Activated naive CD8-positive, alpha-beta T cell treated with anti-CD3 and anti-CD28 coated beads, Interleukin-2, amount 50 U/mL, for 24 hours (primary cell): ENCODE data around the gene SLC5A10.
A peak's percentile ranks its signal among the peaks of the same experiment; 100 is the strongest.

ENCODE experiments used
- ATAC-seq: fragments of 150-1000 bp; cut with Tn5 transposase; one replicate; pipeline ENCODE4 v1.10.0; 2021
- DNase-seq: peaks from one replicate; pipeline ENCODE4 v3.0.0; 2021
- H3K27ac Mint-ChIP-seq: one replicate; pipeline ENCODE4 v1.8.0; 2021; ENCODE audit warnings: mild to moderate bottlenecking, mixed read lengths
- H3K27me3 Mint-ChIP-seq: one replicate; pipeline ENCODE4 v1.8.0; 2021; ENCODE audit warnings: mixed read lengths
- H3K36me3 Mint-ChIP-seq: one replicate; pipeline ENCODE4 v1.8.0; 2021; ENCODE audit warnings: low read depth, mixed read lengths
- H3K4me1 Mint-ChIP-seq: one replicate; pipeline ENCODE4 v1.8.0; 2021; ENCODE audit warnings: mixed read lengths
- H3K4me3 Mint-ChIP-seq: one replicate; pipeline ENCODE4 v1.8.0; 2021; ENCODE audit warnings: mild to moderate bottlenecking, moderate library complexity, mixed read lengths
- H3K9me3 Mint-ChIP-seq: one replicate; pipeline ENCODE4 v1.8.0; 2021; ENCODE audit warnings: mixed read lengths

The SLC5A10 gene

GRCh38 chr17:19005137-19005773 lies 53.3 kb downstream of the SLC5A10 start:
- no peak overlapping the region for H3K27ac Mint-ChIP-seq
- no peaks in the 10 kb centered on the region for H3K9me3 Mint-ChIP-seq
- H3K4me1 Mint-ChIP-seq, result peaks cover 24% of the 10 kb centered on the region
- no peaks in the 10 kb centered on the region for H3K27me3 Mint-ChIP-seq
- ATAC-seq, result no peak
- peaks cover 6% of the 10 kb centered on the region for H3K36me3 Mint-ChIP-seq
- DNase-seq, result no peak
- H3K4me3 Mint-ChIP-seq, result peak overlapping the region; percentile 61

GRCh38 chr17:19005789-19006430 lies 53.9 kb downstream of the SLC5A10 start:
- H3K9me3 Mint-ChIP-seq, result no peaks in the 10 kb centered on the region
- no peak overlapping the region for H3K4me3 Mint-ChIP-seq
- H3K4me1 Mint-ChIP-seq, result peaks cover 24% of the 10 kb centered on the region
- ATAC-seq (no peak), DNase-seq (no peak)
- H3K27ac Mint-ChIP-seq, result no peak overlapping the region
- H3K36me3 Mint-ChIP-seq, result peaks cover 6% of the 10 kb centered on the region
- no peaks in the 10 kb centered on the region for H3K27me3 Mint-ChIP-seq

- peaks cover 6% of the 10 kb centered on the region for H3K36me3 Mint-ChIP-seq
Measured at GRCh38 chr17:19006698-19007097, 54.7 kb downstream of the SLC5A10 start.

GRCh38 chr17:19009970-19010369 lies 58.0 kb downstream of the SLC5A10 start:
- H3K9me3 Mint-ChIP-seq, result no peaks in the 10 kb centered on the region
- no peaks in the 10 kb centered on the region for H3K27me3 Mint-ChIP-seq
- no peak overlapping the region for H3K27ac Mint-ChIP-seq
- no peak for ATAC-seq
- H3K4me3 Mint-ChIP-seq, result no peak overlapping the region
- no peaks in the 10 kb centered on the region for H3K4me1 Mint-ChIP-seq
- DNase-seq, result no peak
- H3K36me3 Mint-ChIP-seq, result no peaks in the 10 kb centered on the region

More at GRCh38 chr17:19006698-19007097, 54.7 kb downstream of the SLC5A10 start:
- Mint-ChIP-seq H3K4me1 (peaks cover 20% of the 10 kb centered on the region), H3K27ac (no peak overlapping the region), H3K4me3 (no peak overlapping the region), H3K27me3 (no peaks in the 10 kb centered on the region), H3K9me3 (no peaks in the 10 kb centered on the region)
- ATAC-seq (no peak), DNase-seq (no peak)

GRCh38 chr17:19010729-19011505 lies 59.0 kb downstream of the SLC5A10 start:
- no peaks in the 10 kb centered on the region for H3K9me3 Mint-ChIP-seq

GRCh38 chr17:19011581-19011980 lies 59.6 kb downstream of the SLC5A10 start:
- no peaks in the 10 kb centered on the region for H3K27me3 Mint-ChIP-seq
- no peak for DNase-seq

More at GRCh38 chr17:19010729-19011505, 59.0 kb downstream of the SLC5A10 start:
- Mint-ChIP-seq H3K4me1 (no peaks in the 10 kb centered on the region), H3K27me3 (no peaks in the 10 kb centered on the region), H3K27ac (no peak overlapping the region), H3K4me3 (no peak overlapping the region), H3K36me3 (no peaks in the 10 kb centered on the region)
- DNase-seq (no peak), ATAC-seq (no peak)

GRCh38 chr17:19012171-19013080 lies 60.5 kb downstream of the SLC5A10 start:
- Mint-ChIP-seq H3K4me3 (no peak overlapping the region), H3K27ac (no peak overlapping the region), H3K9me3 (no peaks in the 10 kb centered on the region), H3K27me3 (no peaks in the 10 kb centered on the region), H3K36me3 (no peaks in the 10 kb centered on the region), H3K4me1 (no peaks in the 10 kb centered on the region)
- ATAC-seq, result no peak
- no peak for DNase-seq

More at GRCh38 chr17:19011581-19011980, 59.6 kb downstream of the SLC5A10 start:
- no peaks in the 10 kb centered on the region for H3K9me3 Mint-ChIP-seq
- no peaks in the 10 kb centered on the region for H3K4me1 Mint-ChIP-seq
- no peaks in the 10 kb centered on the region for H3K36me3 Mint-ChIP-seq
- no peak overlapping the region for H3K4me3 Mint-ChIP-seq
- no peak for ATAC-seq
- H3K27ac Mint-ChIP-seq, result no peak overlapping the region

GRCh38 chr17:19013226-19013625 lies 61.3 kb downstream of the SLC5A10 start:
- ATAC-seq (no peak), DNase-seq (no peak)
- H3K4me3 Mint-ChIP-seq, result no peak overlapping the region
- H3K27ac Mint-ChIP-seq, result no peak overlapping the region
- no peaks in the 10 kb centered on the region for H3K9me3 Mint-ChIP-seq
- H3K36me3 Mint-ChIP-seq, result no peaks in the 10 kb centered on the region
- no peaks in the 10 kb centered on the region for H3K27me3 Mint-ChIP-seq
- H3K4me1 Mint-ChIP-seq, result no peaks in the 10 kb centered on the region

GRCh38 chr17:19013806-19014627 lies 62.1 kb downstream of the SLC5A10 start:
- no peaks in the 10 kb centered on the region for H3K9me3 Mint-ChIP-seq
- no peaks in the 10 kb centered on the region for H3K27me3 Mint-ChIP-seq
- H3K4me3 Mint-ChIP-seq, result no peak overlapping the region
- no peak overlapping the region for H3K27ac Mint-ChIP-seq
- peaks cover 1% of the 10 kb centered on the region for H3K4me1 Mint-ChIP-seq
- no peak for DNase-seq
- no peak for ATAC-seq
- H3K36me3 Mint-ChIP-seq, result no peaks in the 10 kb centered on the region

- no peaks in the 10 kb centered on the region for H3K36me3 Mint-ChIP-seq
- H3K4me1 Mint-ChIP-seq, result peaks cover 3% of the 10 kb centered on the region
- ATAC-seq, result no peak
- DNase-seq, result no peak
- no peak overlapping the region for H3K27ac Mint-ChIP-seq
- H3K4me3 Mint-ChIP-seq, result no peak overlapping the region
- no peaks in the 10 kb centered on the region for H3K27me3 Mint-ChIP-seq
- H3K9me3 Mint-ChIP-seq, result no peaks in the 10 kb centered on the region
Measured at GRCh38 chr17:19014628-19015215, 62.8 kb downstream of the SLC5A10 start.

- no peaks in the 10 kb centered on the region for H3K27me3 Mint-ChIP-seq
- H3K4me1 Mint-ChIP-seq, result peaks cover 4% of the 10 kb centered on the region
- H3K9me3 Mint-ChIP-seq, result no peaks in the 10 kb centered on the region
- ATAC-seq (no peak), DNase-seq (no peak)
- no peak overlapping the region for H3K27ac Mint-ChIP-seq
- H3K36me3 Mint-ChIP-seq, result no peaks in the 10 kb centered on the region
- no peak overlapping the region for H3K4me3 Mint-ChIP-seq
Measured at GRCh38 chr17:19015428-19015827, 63.5 kb downstream of the SLC5A10 start.

GRCh38 chr17:19016297-19016696 lies 64.3 kb downstream of the SLC5A10 start:
- no peak for DNase-seq
- no peak for ATAC-seq
- no peak overlapping the region for H3K4me3 Mint-ChIP-seq
- peaks cover 2% of the 10 kb centered on the region for H3K36me3 Mint-ChIP-seq
- H3K9me3 Mint-ChIP-seq, result no peaks in the 10 kb centered on the region
- H3K4me1 Mint-ChIP-seq, result peaks cover 4% of the 10 kb centered on the region
- H3K27me3 Mint-ChIP-seq, result no peaks in the 10 kb centered on the region
- no peak overlapping the region for H3K27ac Mint-ChIP-seq

GRCh38 chr17:19016881-19017280 lies 64.9 kb downstream of the SLC5A10 start:
- no peak overlapping the region for H3K4me3 Mint-ChIP-seq
- no peak overlapping the region for H3K27ac Mint-ChIP-seq
- no peak for ATAC-seq

More at GRCh38 chr17:19016881-19017280, 64.9 kb downstream of the SLC5A10 start:
- Mint-ChIP-seq H3K9me3 (no peaks in the 10 kb centered on the region), H3K36me3 (peaks cover 3% of the 10 kb centered on the region), H3K27me3 (no peaks in the 10 kb centered on the region), H3K4me1 (peaks cover 4% of the 10 kb centered on the region)
- DNase-seq, result no peak
